Peyer's patch (tissue), 4 donors: ENCODE measurements around the gene TOR2A.

Experiments
- CTCF ChIP-seq, 6 experiments: fragments of 450-650 bp in 4 of 6; fragments of 200-600 bp in 2 of 6; sonication (generic) in 1 of 6; IDR thresholded peaks; one replicate each; pipeline ENCODE4 v1.5.1; 2017 to 2019; ENCODE audit warnings: antibody characterized with exemption in 6 of 6, mild to moderate bottlenecking in 3 of 6, moderate library complexity in 1 of 6
- POLR2A ChIP-seq, 2 donors: fragments of 450-650 bp; IDR thresholded peaks; one replicate each; pipeline ENCODE4 v1.5.1; 2017; ENCODE audit warnings: antibody characterized with exemption in 2 of 2, mild to moderate bottlenecking in 2 of 2, moderate library complexity in 2 of 2

DNA sequence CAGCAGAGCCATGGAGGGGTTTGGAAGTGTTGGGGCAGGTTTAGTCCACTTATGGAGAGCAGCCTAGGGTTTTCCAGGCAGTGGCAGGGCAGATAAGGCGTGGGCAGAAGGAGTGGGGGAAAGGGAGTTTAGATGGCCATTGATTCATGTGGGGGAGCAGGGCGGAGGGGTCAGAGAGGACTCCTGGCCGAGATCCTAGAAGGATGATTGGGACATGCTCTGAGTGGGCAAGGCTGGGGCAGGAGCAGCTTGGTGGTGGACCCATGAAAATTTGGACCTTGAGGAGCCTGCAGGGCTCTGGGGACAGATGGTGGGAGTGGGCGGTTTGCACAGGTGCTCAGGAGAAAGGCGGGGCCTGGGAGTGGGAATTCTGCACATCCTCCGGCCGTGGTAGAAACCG lies 18.1 kb upstream of the TOR2A start:
- TF ChIP-seq CTCF (IDR thresholded peaks at IDR 0.05): no peak
- no peak for TF ChIP-seq POLR2A (IDR thresholded peaks at IDR 0.05)
